ENCODE results near the gene BNC2.

Gene BNC2

GRCh38 chr9:16612627-16613026 lies 257.8 kb downstream of the BNC2 start:
- no peak for DNase-seq
- TF ChIP-seq POLR2A (IDR thresholded peaks at IDR 0.05; ENCODE audit: low read length): no peak
- no peak for TF ChIP-seq GATA1 (IDR thresholded peaks at IDR 0.05; ENCODE audit: low read depth, low read length)

GRCh38 chr9:16611983-16612382 lies 258.5 kb downstream of the BNC2 start:
- DNase-seq: no peak
- TF ChIP-seq GATA1 (IDR thresholded peaks at IDR 0.05; ENCODE audit: low read depth, low read length) (no peak), POLR2A (IDR thresholded peaks at IDR 0.05; ENCODE audit: low read length) (no peak)

- no peak for DNase-seq
- TF ChIP-seq POLR2A (IDR thresholded peaks at IDR 0.05; ENCODE audit: low read length) (no peak), GATA1 (IDR thresholded peaks at IDR 0.05; ENCODE audit: low read depth, low read length) (no peak)
Measured at GRCh38 chr9:16611001-16611400, 259.5 kb downstream of the BNC2 start.

DNA sequence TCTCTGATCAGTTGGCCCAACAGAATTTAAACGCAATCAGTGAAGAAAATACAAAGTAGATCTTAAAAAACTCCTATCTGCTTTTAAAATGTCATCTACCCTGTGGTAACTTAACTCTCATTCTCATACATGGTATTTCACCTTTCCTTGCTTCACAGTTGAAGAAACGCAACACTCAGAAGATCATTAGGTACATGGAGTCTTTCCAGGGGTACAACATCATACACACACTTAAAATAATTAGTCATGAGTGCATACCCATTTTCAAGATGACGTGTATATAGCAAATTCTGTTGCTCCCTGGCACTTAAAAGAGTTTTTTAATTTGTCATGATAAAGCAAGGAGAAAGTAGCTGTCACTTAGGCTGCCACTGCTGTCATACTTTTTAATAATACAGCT lies 259.9 kb downstream of the BNC2 start:
- no peak for DNase-seq
- TF ChIP-seq GATA1 (IDR thresholded peaks at IDR 0.05; ENCODE audit: low read depth, low read length) (no peak), POLR2A (IDR thresholded peaks at IDR 0.05; ENCODE audit: low read length) (no peak)

- DNase-seq: no peak
- TF ChIP-seq POLR2A (IDR thresholded peaks at IDR 0.05; ENCODE audit: low read length): no peak
- TF ChIP-seq GATA1 (IDR thresholded peaks at IDR 0.05; ENCODE audit: low read depth, low read length): no peak
Measured at GRCh38 chr9:16608906-16609305, 261.6 kb downstream of the BNC2 start.

GRCh38 chr9:16602494-16602893 lies 268.0 kb downstream of the BNC2 start:
- TF ChIP-seq GATA1 (IDR thresholded peaks at IDR 0.05; ENCODE audit: low read depth, low read length) (no peak), POLR2A (IDR thresholded peaks at IDR 0.05; ENCODE audit: low read length) (no peak)
- no peak for DNase-seq

- TF ChIP-seq POLR2A (IDR thresholded peaks at IDR 0.05; ENCODE audit: low read length) (no peak), GATA1 (IDR thresholded peaks at IDR 0.05; ENCODE audit: low read depth, low read length) (no peak)
- DNase-seq: no peak
Measured at GRCh38 chr9:16601991-16602390, 268.5 kb downstream of the BNC2 start.

DNA sequence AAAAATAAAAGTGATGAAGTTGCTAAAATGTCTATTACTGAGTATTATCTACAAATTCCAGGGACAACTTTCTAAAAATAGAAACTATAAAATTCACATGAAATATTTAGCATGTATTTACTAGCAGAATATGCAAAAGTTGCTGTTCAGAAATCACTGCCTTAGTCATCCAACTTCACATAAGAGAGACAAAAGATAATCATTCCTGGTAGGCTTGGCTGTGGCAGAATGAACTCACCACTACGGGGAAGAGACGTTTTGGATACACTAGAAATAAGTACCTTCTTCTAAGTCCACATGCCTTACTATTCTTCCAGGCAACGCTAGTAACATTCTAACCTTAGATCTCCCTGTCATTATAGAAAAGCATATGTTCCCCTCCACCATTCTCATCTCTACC lies 272.2 kb downstream of the BNC2 start:
- DNase-seq: no peak
- TF ChIP-seq POLR2A (IDR thresholded peaks at IDR 0.05; ENCODE audit: low read length) (no peak), GATA1 (IDR thresholded peaks at IDR 0.05; ENCODE audit: low read depth, low read length) (no peak)

- no peak for DNase-seq
- TF ChIP-seq POLR2A (IDR thresholded peaks at IDR 0.05; ENCODE audit: low read length) (no peak), GATA1 (IDR thresholded peaks at IDR 0.05; ENCODE audit: low read depth, low read length) (no peak)
Measured at GRCh38 chr9:16597136-16597535, 273.3 kb downstream of the BNC2 start.

DNA sequence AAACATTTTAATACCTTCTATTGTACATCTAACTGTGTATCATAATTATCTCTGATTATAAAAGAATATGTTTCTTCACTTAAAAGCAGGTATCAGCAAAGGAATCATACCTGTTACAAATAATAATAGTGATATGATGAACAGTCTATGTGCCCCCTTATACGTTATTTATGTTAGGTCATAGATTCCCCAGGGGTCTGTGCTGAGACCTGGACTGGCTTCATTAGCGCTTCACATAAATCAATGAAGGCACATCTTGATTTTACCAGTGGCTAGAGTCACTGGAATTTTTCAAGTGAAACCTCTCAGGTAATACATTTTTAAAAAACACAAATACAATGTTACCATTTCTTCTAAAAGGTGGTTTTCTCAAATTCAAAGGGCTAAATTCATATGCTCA lies 275.2 kb downstream of the BNC2 start:
- no peak for DNase-seq
- no peak for TF ChIP-seq GATA1 (IDR thresholded peaks at IDR 0.05; ENCODE audit: low read depth, low read length)
- TF ChIP-seq POLR2A (IDR thresholded peaks at IDR 0.05; ENCODE audit: low read length): no peak

DNA sequence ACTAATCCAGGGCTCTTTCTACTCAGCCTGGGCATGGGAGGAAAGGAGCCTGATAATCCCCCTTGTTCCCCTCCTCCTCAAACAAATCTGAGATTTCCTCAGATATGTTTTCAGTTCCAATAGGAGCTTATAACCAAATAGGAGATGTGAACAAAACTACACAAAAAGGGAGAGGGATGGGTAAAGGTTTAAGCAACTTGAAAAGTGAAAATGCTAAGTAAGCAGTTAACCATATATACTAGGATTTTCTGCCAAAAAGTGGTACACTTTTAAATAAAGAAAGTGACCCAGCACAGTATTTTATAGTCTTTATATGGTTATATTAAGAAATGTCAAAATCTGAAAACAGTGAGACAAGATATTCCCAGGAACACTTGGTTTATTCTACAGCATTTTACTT lies 275.7 kb downstream of the BNC2 start:
- no peak for TF ChIP-seq POLR2A (IDR thresholded peaks at IDR 0.05; ENCODE audit: low read length)
- DNase-seq: no peak

DNA sequence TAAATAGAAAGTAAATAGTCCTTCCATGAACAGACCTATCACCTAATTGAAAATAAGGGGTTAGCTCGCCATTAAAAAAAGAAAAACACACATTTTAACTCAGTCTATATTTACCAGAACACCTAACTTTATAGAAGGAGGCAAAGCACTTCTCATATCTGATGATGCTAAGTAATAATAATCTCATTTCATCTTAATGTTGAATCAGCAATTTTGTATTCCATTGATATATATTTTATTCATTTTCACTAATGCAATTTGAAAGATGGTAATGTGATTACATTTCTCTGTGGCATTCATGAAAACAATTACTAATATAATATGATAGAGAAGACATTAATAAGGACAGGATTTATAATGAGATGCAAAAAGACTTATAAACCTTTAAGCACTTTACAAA lies 276.7 kb downstream of the BNC2 start:
- DNase-seq: no peak
- TF ChIP-seq GATA1 (IDR thresholded peaks at IDR 0.05; ENCODE audit: low read depth, low read length) (no peak), POLR2A (IDR thresholded peaks at IDR 0.05; ENCODE audit: low read length) (no peak)

DNA sequence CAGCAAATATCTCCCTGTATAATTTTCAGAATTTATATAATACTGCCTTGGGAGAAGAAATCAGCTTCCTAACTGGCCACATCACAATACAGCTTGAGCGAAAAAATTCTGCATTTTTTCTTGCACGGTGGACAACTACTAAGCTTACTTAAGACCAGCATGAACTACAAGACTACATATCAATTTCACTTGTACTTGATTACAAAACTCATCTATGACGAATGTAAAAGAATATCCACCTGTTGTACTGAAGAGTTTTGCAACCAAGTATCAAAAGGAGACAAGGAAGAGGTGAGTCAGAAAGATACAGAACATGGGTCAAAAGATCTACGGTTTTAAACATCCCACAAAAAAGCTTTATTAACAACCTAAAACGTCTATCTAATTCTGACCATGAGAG lies 279.4 kb downstream of the BNC2 start:
- TF ChIP-seq GATA1 (IDR thresholded peaks at IDR 0.05; ENCODE audit: low read depth, low read length): no peak
- no peak for TF ChIP-seq POLR2A (IDR thresholded peaks at IDR 0.05; ENCODE audit: low read length)
- DNase-seq: no peak

DNA sequence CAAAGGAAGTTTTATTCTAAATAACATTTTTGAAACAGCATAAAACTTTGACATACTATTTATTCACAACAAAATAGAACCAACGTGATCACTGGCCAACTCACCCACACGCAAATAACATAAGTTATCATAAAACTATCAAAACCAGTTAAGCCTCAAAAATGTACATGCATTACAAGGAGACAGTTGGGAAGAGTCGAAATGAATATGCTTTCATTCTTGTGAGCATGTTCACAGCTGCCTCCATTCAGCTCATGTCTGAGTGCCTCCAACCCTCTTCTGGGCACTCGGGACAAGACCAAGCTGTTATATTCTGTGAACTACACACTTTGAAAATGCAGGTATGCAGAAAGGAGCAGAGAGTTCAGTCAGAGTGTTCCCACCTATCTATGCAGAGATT lies 284.9 kb downstream of the BNC2 start:
- TF ChIP-seq POLR2A (IDR thresholded peaks at IDR 0.05; ENCODE audit: low read length) (no peak), GATA1 (IDR thresholded peaks at IDR 0.05; ENCODE audit: low read depth, low read length) (no peak)
- no peak for DNase-seq

DNA sequence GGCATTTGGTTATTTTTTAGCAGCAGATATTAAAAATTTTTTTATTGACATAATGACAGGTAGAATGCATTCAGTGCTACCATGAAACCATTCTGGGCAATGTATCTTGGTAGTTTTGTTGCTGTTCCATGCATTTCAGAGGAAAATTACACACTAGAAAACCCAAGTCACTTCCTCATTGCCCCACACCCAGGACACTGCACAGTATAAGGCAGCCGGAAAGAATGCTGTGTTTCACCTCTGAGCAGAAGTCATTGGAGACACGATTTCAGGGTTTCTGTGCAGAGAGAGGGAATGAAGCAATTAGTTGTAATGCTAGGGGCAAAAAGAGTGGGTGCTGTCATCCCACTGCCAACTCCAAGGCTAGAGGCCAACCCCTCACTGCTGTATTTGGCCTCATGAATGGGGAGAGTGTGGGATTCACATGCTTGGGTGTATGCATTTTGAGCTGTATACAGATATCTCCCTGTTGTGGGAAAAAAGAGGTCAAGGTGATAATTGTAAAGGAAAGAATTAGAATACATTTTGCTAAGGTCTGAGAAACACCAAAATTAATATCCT lies 290.5 kb downstream of the BNC2 start:
- TF ChIP-seq POLR2A (IDR thresholded peaks at IDR 0.05; ENCODE audit: low read length): no peak
- no peak for TF ChIP-seq GATA1 (IDR thresholded peaks at IDR 0.05; ENCODE audit: low read depth, low read length)
- DNase-seq: no peak

GRCh38 chr9:16575986-16576245 lies 294.6 kb downstream of the BNC2 start:
- TF ChIP-seq POLR2A (IDR thresholded peaks at IDR 0.05; ENCODE audit: low read length) (no peak), GATA1 (IDR thresholded peaks at IDR 0.05; ENCODE audit: low read depth, low read length) (no peak)
- no peak for DNase-seq
